Left renal pelvis (tissue), 4 donors: ENCODE measurements around the gene ACSF3. TPM values are rescaled to one million over a fixed set of nuclear protein-coding genes. Genes with fewer than 3 reads are reported as not detected.

Source experiments
- DNase-seq, 4 donors: peaks; one replicate each; pipeline ENCODE4 v3.0.0-alpha.2; 2013; ENCODE audit warnings: low read depth in 4 of 4, low spot score in 3 of 4
- polyA plus RNA-seq, 4 donors: library from polyadenylated mRNA; unstranded; fragments of 120-200 nt; gene quantifications; one replicate each; pipeline ENCODE4 v1.2.1, GENCODE V29; 2013; ENCODE audit not compliant: insufficient read length in 4 of 4

The ACSF3 gene
- 10 to 100 TPM; 19.4 to 39.5 (median 28.8) TPM for polyA plus RNA-seq

DNA sequence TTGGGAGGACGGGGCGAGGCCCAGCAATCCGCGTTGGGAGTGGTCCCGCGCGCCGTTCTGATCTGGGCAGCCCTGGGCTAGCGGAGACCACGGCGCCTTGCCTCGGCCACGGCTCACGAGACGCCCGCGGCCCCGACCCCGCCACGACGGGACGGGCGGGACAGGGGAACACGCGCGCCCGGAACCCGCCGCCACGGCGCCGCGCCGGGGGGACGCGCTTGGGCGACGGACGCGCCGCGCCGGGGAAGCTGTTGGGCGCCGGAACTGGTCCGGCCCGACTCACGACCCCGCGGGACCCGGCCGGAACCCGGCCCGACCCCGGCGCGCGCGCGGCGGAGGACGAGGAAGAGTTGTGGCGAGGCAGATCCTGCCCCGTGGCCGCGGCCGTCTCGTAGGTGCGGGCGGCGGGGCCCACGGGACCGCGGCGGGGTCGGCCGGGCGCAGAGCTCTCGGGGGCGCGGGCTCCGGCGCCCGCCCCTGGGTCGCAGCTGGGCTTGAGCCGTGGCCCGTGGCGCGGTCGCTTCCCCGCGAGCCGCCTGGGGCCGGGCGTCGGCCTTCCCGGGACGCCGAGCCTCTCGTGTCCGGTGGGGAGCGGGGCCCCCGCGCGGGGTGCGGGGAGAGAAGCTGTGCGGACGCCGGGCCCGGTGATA, at the start of gene ACSF3:
ACSF3 (plus strand) TSS at position 251 of the 650 bp plus-strand sequence. CDS start 6,830 bp downstream, outside the sequence.
- DNase-seq = no peak

DNA sequence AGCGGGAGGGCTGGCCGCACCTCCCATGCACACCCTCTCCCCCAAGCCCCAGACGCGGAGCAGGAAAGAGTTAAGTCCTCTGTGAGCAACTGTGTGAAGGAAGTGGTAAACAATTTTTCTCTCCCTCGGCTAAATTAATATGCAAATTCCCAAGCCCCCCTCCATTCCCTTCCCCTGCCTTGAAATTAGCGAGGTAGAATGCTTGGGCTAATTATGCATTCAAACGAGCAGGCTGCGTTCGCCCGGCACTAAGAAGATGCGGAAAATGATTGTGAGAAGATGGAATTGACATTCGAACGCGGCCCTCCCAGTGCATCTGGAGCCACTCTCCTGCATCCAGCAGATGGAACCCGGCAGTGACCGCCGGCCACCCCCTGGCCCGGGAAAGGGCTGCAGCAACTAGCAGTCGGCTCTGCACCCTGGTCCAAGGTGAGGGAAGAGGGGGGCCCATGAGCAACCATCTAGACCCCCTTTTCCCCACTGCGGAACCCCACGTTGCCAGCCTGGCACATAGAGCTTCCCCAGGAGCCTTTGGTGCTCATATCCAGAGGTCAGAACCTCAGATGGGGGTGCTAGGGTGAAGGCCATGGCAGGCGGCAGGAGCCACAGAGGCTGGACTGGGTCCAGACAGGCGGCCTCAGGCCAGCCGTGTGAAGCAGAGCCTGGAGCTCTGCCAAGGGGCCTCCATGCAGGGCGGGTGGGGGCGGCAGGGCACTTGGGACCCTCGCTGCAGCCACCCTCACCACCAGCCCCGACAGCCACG, 49.1 kb upstream of the ACSF3 start:
- DNase-seq = no peak

DNA sequence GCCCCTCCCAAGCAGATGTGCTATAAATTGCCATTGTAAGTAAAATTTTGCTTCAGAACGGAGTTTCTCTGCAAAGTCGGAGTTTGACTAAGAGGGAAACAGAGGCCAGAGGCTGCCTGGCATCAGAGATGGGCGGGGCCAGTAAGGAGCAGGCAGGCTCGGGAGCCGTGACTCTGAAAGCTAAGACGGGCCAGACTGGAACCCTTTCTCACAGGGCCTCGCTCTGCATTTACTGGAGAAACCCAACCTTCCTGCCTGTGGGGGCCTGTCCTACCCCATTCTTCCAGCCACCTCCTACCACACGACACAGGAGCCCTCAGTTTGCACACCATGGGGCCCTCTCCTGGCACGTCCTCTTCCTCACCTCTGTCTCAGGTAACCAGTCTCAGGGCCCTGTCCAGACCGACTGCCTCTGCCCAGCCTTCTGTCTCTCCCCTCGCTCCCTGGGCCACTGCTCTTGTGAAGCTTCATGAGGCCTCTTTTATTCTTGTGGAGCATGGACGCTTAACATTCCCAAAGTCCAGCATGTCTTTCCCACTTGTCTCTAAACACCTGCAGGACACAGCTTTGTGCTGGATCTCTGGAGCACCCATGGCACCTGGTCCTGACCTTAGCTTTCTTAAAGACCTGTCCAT, 48.4 kb upstream of the ACSF3 start:
- DNase-seq = no peak

DNA sequence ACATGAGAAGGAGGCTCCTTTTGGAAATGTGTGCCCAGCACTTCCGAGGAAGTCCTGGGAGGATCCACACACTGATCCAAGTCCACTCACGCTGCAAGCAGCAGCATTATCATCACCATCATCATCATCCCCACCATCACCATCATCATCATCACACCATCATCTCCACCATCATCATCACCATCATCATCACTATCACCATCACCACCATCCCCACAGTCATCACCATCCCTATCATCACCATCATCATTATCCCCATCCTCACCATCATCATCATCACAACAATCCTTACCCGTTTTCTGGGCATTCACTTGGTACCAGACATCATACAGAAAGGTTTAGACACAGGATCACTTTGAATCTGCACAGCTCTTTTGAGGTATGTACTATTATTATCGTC, 47.8 kb upstream of the ACSF3 start:
- no peak for DNase-seq

DNA sequence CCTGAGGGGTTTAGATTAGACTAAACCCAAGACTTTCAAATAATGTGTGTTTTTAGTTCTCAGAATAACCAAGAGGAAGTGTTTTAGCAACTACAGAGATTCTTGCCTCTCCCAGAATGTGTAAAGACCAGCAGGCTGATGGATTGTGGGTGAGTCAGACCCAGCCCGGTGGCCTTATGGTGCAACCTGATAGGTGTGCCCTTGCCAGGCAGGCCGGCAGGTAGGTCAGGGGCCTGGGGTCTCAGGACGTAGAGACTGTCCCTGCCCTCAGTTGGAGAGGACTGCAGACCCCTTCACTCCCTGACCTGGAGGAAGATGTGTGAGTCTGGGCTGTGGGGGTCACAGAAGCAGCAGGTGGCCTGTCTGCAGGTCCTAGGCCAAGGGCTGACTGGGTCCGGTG, 47.2 kb upstream of the ACSF3 start:
- DNase-seq = no peak

DNA sequence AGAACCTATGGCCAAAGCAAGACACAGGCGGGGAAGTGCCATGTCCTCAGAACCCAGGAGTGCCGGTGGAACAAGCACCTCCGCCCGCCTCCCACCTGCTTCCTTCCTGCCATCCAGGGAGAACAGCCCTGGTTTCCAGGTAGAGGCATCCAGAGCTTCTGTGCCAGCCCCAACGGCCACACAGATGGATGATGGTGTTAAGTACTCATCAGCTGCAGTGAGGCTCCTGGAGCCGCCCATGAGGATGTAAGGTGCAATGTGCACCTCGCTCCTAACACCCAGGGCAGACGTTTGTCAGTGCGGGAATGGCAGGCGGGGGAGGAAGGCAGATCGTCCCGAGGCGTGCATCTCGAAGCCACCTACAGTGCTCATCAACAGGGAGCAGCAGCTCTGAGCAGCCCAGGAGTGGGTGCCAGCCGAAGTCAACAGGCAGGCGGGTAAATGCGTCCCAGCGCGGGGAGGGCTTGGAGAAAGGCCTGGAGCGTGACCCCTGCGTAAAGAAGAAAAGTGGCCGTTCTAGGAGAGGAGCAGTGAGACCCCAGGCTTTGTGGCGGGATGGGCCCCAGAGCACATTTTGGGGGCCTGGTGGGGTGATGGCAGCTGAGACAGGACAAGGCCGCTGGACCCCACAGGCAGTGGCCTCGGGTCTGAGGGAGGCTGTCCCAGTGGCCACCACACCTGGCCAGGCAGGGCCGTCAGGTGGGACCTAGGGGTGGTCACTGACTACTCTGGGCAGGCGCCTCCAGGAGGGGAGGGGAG, 46.1 kb upstream of the ACSF3 start:
- DNase-seq = no peak

DNA sequence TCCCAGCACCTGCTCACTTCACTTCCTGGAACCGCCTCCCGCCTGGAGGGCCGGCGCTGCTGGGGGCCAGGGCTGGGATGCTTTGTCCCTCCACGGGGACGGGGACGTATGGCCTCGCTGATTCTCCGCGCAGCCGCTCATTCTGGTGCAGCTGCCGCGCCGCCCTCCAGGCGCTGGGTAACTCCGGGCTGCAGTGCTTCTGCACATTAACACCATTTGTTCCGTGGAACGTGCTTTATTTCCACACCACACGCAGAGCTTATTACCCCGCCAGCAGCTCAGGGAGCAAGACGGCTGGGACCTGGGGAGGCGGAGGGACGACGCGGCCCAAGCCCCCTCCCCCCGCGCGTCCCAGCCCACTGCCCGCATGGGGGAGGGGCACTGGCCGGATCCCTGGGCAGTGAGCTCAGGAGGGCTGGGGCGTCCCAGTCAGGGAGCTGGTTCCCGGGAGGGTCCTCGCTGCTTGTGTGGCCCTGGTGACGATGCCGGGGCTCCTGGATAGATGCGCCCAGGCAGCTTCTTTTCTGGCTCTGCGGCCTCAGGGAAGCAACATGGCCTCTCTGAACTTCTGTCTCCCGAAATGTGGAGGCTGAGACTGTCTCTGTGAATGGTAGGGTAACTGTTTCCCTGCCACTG, 45.4 kb upstream of the ACSF3 start:
- DNase-seq = no peak

DNA sequence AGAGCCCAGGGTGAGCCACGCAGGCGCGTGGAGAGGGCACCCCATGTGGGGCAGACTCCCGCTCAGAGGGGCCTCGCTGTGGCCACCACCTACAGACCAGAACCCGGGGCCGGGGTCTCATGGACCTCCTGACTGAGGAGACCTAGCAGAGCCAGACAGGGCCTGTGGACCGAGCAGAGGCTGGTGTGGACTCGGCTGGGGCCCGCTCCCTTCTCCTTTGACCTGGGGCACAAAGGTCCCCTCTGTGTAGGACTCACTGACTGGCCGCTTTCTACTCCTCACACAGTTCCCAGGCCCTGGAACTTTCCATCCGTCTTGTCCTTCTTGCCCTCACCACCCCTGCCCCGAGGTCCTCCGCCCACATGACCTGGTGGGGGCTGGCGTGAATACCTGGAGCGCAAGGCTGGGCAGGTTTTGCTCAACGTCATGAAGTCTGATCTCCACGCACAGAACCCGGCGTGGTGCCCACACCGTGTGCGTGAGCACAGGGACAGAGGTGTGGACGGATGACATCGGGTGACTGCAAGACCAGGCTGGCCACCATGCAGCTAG, 44.7 kb upstream of the ACSF3 start:
- DNase-seq = no peak

DNA sequence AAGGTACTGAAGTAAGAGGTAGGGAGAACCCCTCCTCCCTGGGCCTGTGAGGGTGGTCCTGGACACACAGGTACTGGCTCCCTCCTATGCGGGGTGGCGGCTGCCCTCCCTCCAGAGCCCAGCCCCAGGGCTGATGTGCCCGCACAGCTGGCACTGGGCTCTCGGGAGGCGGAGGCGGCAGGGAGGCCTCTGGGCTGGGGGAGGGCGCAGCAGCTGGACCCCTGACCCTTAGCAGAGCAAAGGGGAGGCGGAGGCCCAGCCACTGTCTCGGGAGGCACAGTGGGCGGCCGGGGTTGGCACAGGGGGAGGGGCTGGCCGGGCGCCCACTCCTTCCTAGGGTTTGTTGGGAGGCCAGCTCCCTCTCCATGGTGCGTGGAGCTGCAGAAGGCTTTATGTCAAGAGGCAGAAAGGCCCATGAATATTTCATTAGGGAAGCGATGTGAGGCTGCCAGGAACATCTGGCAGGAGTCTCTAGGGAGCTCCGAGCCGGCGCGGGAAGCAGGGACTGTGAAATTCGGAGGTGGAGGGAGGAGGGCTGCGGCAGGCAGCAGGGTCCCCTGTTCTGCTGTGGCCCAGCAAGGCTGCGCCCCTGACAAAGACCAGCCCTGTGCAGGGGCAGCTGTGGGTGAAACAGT, 44.1 kb upstream of the ACSF3 start:
- DNase-seq = no peak

DNA sequence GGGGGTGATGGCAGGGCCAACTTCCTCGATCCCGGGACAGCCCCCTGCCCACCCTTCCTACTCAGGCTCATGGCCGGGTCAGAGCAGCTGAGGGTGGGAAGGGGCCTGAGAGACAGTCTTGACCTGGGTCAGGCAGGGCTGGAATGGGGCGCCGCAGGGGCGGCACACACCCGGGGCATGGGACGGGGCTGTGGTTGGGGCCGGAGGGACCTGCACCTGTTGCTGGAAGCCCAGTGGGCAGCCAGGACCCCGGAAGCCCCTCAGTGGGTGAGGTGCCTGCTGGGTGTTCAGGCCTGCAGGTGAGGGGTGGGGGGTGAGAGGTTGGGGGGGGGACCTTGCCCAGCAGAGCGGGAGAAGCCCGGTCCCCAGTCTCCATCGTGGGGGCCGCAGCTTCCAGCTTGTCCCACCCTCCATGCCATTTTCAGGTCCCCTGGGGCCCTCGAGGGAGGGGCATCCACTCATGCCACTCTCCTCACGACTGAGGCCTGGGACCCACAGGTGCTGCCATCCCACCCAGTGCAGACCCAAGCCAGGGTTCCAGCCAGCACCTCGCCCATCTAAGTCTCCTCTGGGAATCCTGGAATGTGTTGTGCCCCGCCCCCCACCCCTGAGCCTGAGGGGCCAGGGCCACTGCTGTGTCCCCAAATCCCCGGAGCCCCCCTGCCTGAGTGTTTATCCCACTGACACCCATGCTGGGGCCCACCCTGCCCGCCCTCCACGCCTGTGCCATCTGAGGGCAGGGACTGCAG, 43.4 kb upstream of the ACSF3 start:
- no peak for DNase-seq

DNA sequence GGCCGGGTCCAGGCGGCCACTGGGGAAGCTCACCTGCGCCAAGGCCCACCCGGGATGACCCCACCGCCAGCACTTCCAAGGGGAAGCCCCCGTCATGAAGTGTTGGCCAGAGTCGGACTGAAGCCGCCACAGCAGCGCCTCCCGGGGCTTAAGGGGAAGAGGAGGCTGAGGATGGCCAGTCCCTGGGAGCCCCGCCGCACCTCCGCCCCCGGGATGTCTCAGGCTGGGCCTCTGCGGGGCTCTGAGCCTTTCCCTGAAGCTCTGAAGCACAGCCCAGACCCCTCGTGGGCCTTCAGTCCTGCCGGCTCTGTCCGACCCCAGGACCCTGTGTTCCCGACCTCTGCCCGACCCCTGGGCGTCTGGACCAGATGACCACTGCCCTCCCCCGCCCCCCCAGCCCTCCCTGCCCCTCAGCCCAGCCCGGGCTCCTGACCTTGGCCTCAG, 42.8 kb upstream of the ACSF3 start:
- no peak for DNase-seq

DNA sequence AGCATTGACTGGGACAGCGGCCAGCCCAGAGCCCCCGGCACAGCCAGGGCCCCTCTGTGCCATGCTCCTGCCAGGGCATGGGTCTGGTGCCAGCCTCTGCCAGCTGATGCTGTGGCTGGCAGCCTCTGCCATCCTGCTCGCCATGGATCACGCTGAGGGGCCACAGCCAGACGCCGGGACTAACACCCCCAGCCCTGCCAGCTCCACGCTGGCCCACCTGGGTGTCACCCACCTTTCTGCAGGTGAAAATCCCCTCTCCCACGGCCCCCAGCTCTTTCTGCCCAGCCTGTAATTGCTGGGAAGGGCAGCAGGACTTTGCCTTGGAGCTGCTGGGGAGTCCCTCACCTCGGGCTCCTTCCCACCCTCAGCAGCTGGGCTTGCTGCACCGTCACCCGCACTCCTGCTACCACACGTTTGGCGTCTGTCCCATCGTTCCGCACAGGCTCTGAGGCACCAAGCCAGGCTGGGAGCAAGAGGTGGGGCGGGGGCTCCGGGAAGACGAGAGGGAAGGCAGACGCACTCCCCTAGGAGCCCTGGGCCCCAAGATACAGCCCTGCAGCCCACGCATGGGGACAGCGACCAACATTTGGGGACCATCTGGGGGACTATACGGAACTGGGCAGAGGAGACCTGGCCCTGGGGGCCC, 42.0 kb upstream of the ACSF3 start:
- no peak for DNase-seq

DNA sequence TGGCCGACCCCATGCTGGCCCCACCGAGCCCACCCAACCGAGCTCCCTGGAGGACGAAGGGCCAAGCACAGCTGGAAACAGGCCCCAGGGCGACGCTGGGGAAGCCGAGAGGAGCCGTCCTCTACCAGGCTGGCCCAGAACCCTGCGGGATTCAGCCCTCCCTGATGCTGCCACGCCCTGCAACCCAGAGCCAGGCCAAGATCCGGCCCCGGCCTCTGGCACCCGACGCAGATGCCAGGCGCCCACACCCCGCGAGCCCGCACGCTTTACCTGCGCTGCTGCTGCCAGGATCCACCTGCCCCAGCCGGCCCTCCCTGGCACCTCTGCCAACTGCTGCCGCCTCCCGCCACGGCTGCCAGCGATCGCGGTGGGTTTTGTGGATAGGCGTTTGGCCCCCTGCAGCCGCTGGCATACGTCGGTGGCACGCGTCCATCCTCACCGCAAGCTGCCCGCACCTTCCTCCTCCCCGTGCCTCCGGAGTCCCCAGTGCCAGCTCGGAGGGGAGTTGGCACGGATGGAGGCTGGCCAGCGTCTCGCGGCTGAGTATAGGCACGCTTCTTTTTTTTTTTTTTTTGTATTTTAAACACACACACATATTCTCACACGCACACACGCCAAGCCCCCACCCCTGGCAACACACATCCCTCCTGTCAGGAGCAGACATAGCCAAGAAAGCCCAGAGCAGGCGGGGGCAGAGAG, 41.3 kb upstream of the ACSF3 start:
- DNase-seq = no peak

DNA sequence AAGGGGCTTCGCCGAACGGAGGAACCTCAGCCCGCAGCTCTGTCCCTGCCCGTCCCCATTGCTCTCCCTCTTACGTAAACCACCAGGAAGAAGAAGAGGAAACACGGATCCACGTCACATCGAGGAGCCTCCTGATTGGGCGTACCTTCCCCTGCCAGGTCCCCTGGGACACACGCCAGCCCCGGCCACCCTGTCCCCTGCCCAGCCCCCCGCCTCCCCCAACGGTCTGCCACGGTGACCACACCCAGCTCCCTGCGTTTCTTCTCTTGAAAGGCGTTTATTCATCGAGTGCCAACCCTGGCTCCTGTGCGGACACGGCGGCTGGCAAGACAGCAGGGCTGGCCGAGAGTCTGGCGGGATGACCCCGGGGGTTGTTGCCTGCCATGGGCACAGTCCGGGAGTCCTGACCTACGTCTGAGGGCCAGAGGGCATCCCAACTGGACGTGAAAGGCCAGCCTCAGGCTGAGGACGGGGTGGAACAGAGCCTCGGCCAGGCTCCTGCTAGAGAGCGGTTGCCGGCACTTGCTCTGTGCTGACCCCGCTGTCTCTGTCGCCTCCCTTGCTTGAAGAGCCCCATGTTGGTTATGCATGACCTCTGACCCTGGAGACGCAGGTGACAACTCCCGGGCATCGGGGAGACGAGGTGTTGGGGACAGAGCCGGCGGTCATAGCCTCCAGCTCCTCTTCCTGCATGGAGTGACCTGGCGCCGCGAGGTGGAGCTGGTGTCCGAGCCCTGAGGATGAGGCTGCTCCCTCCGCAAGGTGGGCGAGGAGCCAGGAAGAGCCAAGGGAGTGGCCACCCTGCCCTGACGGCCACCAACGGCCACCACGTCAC, 40.5 kb upstream of the ACSF3 start:
- DNase-seq = no peak

DNA sequence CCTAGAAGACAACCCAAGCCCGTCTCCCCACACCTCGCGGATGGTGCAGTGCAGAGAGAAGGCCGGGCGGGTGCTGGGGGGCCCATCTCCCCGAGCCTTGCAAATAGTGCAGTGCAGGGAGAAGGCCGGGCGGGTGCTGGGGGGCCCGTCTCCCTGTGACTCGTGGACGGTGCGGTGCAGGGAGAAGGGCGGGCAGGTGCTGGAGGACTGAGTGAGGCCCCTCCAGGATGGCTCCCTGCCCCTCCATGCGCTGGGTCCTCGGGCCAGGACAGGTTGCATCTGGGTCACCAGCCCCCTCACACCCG, 40.0 kb upstream of the ACSF3 start:
- DNase-seq = no peak

DNA sequence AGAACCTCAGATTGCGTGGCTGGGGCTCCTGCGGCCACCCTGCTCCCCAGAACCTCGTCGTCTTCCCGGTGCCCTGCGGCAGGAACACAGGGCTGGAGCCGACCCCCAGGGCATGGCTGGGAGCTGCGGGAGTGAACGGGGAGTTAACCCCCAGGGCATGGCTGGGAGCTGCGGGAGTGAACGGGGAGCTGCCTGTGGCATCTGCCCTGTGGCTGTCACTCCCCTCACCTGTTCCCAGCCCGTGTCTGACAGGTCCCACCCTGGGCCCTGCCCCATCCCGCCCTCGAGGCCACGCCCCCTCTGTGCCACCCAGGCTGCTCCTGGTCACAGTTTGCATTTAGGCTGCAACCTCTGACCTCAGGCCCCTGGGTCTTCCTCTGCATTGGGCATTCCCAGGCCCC, 39.4 kb upstream of the ACSF3 start:
- DNase-seq = no peak

DNA sequence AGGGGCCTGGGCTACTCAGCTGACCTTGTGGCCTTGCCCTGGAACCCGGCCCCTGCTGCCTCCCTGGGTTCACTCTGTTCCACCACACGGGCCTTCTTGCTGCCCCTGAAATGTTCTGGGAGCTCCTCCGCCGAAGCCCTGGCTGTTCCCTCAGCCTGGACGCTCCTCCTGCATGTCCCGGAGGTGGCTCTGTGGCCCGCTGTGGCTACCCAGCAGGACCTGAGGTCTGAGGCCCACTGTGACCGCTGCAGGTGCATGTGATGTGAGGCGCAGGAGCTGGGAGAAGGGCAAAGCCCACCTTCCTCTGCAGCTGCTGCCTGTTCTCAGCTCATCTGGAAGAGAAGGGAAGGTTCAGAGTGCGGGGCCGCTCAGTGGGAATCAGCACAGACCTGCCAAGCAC, 38.9 kb upstream of the ACSF3 start:
- no peak for DNase-seq
